ENCODE measurements around the gene FAR2.
"Not testable (repeated sequence)": the region's sequence is repeated elsewhere in the genome, so short reads cannot be mapped to it uniquely, and the experiment has no call there.

The FAR2 gene

GRCh38 chr12:29158115-29158763, 9.2 kb downstream of the FAR2 start:
- Histone ChIP-seq H3K4me1 (ENCODE audit: control insufficient read depth, insufficient read depth, low read length) (no peaks in the 10 kb centered on the region), H3K9ac (ENCODE audit: low read length) (no peak overlapping the region), H3K27me3 (ENCODE audit: control insufficient read depth, insufficient read depth, low read length) (no peaks in the 10 kb centered on the region), H3K36me3 (ENCODE audit: control insufficient read depth, insufficient read depth, low read length) (no peaks in the 10 kb centered on the region), H3K4me3 (ENCODE audit: low read length) (no peak overlapping the region), H3K9me3 (ENCODE audit: control insufficient read depth, low read length) (no peaks in the 10 kb centered on the region)

DNA sequence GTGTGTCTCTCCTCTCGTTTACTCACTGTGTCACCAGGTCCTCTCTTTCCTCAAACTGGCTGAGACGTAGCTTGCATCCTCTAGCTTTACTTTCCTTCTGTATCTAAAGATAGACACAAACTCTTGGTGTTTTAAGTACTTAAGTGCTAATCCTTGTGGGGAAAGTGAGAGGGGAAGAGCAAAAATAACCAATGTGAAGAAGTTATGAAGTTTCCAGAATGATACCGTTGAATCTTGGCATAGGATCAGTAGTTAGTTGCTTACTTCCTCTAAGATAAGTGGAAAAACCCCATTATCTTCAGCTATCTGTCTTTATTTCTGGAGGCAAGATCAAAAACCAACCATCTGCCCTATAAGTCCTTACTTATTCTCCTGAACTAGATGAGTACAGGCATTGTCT, 10.6 kb downstream of the FAR2 start:
- H3K36me3 ChIP-seq (ENCODE audit: control insufficient read depth, insufficient read depth, low read length) = no peaks in the 10 kb centered on the region
- no peak overlapping the region for H3K9ac ChIP-seq (ENCODE audit: low read length)
- peaks cover 6% of the 10 kb centered on the region for H3K4me1 ChIP-seq (ENCODE audit: control insufficient read depth, insufficient read depth, low read length)
- no peaks in the 10 kb centered on the region for H3K27me3 ChIP-seq (ENCODE audit: control insufficient read depth, insufficient read depth, low read length)
- no peaks in the 10 kb centered on the region for H3K9me3 ChIP-seq (ENCODE audit: control insufficient read depth, low read length)
- H3K4me3 ChIP-seq (ENCODE audit: low read length) = no peak overlapping the region

- Histone ChIP-seq H3K36me3 (ENCODE audit: control insufficient read depth, insufficient read depth, low read length) (no peaks in the 10 kb centered on the region), H3K9me3 (ENCODE audit: control insufficient read depth, low read length) (no peaks in the 10 kb centered on the region), H3K9ac (ENCODE audit: low read length) (no peak overlapping the region), H3K4me1 (ENCODE audit: control insufficient read depth, insufficient read depth, low read length) (peaks cover 6% of the 10 kb centered on the region), H3K27me3 (ENCODE audit: control insufficient read depth, insufficient read depth, low read length) (no peaks in the 10 kb centered on the region), H3K4me3 (ENCODE audit: low read length) (no peak overlapping the region)
Measured at GRCh38 chr12:29160230-29160629, 11.2 kb downstream of the FAR2 start.

DNA sequence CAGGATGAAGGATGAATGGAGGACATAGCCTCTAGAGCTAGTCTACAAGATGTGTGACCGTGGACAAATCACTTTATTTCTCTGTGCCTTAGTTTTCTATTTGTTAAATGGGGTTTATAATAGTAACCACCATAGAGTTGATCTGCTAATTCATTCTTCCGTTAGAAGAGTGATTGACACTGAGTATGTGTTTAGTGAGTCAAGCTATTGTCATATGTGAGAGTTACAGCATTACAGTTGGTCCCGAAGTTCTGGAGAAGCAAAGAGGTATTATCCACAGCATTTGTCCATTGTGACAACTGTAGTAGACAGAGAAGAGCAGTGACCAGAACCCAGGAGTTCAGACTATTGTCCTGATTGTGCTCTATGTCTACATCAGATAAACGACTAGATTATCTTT, 14.1 kb downstream of the FAR2 start:
- no peaks in the 10 kb centered on the region for H3K36me3 ChIP-seq (ENCODE audit: control insufficient read depth, insufficient read depth, low read length)
- H3K4me3 ChIP-seq (ENCODE audit: low read length) = no peak overlapping the region
- no peaks in the 10 kb centered on the region for H3K27me3 ChIP-seq (ENCODE audit: control insufficient read depth, insufficient read depth, low read length)
- H3K9me3 ChIP-seq (ENCODE audit: control insufficient read depth, low read length) = no peaks in the 10 kb centered on the region
- H3K9ac ChIP-seq (ENCODE audit: low read length) = no peak overlapping the region
- H3K4me1 ChIP-seq (ENCODE audit: control insufficient read depth, insufficient read depth, low read length) = peaks cover 26% of the 10 kb centered on the region

DNA sequence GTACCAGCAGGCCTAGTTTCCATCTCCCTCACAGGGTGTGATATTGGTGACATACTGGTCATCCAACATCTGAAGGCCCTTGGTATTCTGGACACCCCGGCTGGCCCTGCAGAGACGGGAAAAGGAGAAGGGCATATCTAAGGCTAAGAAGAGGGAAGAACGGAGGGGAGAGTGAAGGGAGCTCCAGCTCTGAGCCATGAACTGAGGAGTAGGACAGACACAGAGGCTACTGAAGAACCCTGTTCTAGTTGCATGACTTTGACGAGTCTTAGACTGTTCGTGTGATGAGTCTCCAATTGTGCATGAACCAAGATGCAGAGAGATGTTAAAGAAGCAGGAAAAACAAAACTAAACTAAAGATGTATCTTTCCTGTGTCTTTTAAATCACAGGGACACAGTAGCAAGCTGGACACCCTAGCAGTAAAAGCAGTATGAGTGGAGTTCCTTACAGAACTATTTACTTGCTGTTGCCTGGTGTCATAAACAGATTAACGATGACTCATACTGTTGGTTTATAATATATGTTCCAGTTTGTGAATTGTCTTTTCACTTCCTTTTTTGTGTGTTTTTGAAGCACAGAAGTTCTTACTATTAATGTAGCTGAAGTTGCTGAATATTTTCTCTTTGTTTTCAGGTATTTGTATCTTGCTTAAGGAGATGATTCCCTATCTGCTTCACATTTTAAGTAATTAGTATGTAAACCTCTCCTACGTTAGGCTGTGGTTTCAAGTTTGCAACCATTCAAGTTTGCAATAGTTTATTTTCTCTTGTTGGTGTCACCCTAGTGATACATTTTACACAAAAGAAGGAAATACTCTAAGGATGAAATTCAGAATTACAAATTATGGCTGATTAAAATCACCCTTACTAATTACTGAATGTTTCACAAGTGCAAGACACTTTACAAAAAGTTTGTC, 15.7 kb downstream of the FAR2 start:
- no peaks in the 10 kb centered on the region for H3K27me3 ChIP-seq (ENCODE audit: control insufficient read depth, insufficient read depth, low read length)
- no peak overlapping the region for H3K4me3 ChIP-seq (ENCODE audit: low read length)
- no peaks in the 10 kb centered on the region for H3K36me3 ChIP-seq (ENCODE audit: control insufficient read depth, insufficient read depth, low read length)
- peaks cover 26% of the 10 kb centered on the region for H3K4me1 ChIP-seq (ENCODE audit: control insufficient read depth, insufficient read depth, low read length)
- no peak overlapping the region for H3K9ac ChIP-seq (ENCODE audit: low read length)
- H3K9me3 ChIP-seq (ENCODE audit: control insufficient read depth, low read length) = no peaks in the 10 kb centered on the region

GRCh38 chr12:29167445-29167844, 18.4 kb downstream of the FAR2 start:
- H3K27me3 ChIP-seq (ENCODE audit: control insufficient read depth, insufficient read depth, low read length) = no peaks in the 10 kb centered on the region
- no peaks in the 10 kb centered on the region for H3K36me3 ChIP-seq (ENCODE audit: control insufficient read depth, insufficient read depth, low read length)
- H3K9me3 ChIP-seq (ENCODE audit: control insufficient read depth, low read length) = no peaks in the 10 kb centered on the region
- H3K4me3 ChIP-seq (ENCODE audit: low read length) = no peak overlapping the region
- H3K4me1 ChIP-seq (ENCODE audit: control insufficient read depth, insufficient read depth, low read length) = peaks cover 26% of the 10 kb centered on the region
- no peak overlapping the region for H3K9ac ChIP-seq (ENCODE audit: low read length)

DNA sequence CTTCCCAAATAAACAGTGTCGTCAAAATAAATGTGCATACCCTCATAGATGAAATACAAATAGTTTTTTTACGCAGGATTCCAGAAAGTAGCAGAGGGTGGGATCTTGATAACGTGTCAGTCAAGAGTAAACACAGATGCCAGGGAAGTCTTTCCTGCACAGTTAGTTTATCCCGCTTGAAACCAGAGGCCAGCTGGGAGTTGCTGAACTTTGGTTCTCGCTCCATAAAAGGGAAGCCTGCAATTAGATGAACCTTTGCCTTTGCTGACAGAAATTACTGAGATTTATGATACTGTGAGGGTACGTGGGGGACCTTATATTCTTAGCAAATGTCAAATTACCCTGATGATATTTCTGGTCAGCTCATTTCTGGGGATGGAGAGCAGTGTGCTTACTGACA, 18.9 kb downstream of the FAR2 start:
- Histone ChIP-seq H3K36me3 (ENCODE audit: control insufficient read depth, insufficient read depth, low read length) (no peaks in the 10 kb centered on the region), H3K4me3 (ENCODE audit: low read length) (no peak overlapping the region), H3K27me3 (ENCODE audit: control insufficient read depth, insufficient read depth, low read length) (no peaks in the 10 kb centered on the region), H3K4me1 (ENCODE audit: control insufficient read depth, insufficient read depth, low read length) (peaks cover 26% of the 10 kb centered on the region), H3K9me3 (ENCODE audit: control insufficient read depth, low read length) (no peaks in the 10 kb centered on the region), H3K9ac (ENCODE audit: low read length) (no peak overlapping the region)

GRCh38 chr12:29169978-29170377, 20.9 kb downstream of the FAR2 start:
- not testable (repeated sequence) for H3K27me3 ChIP-seq (ENCODE audit: control insufficient read depth, insufficient read depth, low read length); H3K36me3 ChIP-seq (ENCODE audit: control insufficient read depth, insufficient read depth, low read length); H3K9ac ChIP-seq (ENCODE audit: low read length); H3K4me3 ChIP-seq (ENCODE audit: low read length); H3K9me3 ChIP-seq (ENCODE audit: control insufficient read depth, low read length)
- peaks cover 21% of the 10 kb centered on the region for H3K4me1 ChIP-seq (ENCODE audit: control insufficient read depth, insufficient read depth, low read length)

GRCh38 chr12:29170478-29171084, 21.5 kb downstream of the FAR2 start:
- H3K4me3 ChIP-seq (ENCODE audit: low read length); H3K9ac ChIP-seq (ENCODE audit: low read length); H3K36me3 ChIP-seq (ENCODE audit: control insufficient read depth, insufficient read depth, low read length); H3K9me3 ChIP-seq (ENCODE audit: control insufficient read depth, low read length); H3K27me3 ChIP-seq (ENCODE audit: control insufficient read depth, insufficient read depth, low read length): not testable (repeated sequence)
- H3K4me1 ChIP-seq (ENCODE audit: control insufficient read depth, insufficient read depth, low read length) = peaks cover 19% of the 10 kb centered on the region

GRCh38 chr12:29171421-29172258, 22.6 kb downstream of the FAR2 start:
- Histone ChIP-seq H3K4me1 (ENCODE audit: control insufficient read depth, insufficient read depth, low read length) (peaks cover 14% of the 10 kb centered on the region), H3K9ac (ENCODE audit: low read length) (no peak overlapping the region), H3K4me3 (ENCODE audit: low read length) (no peak overlapping the region), H3K36me3 (ENCODE audit: control insufficient read depth, insufficient read depth, low read length) (no peaks in the 10 kb centered on the region), H3K27me3 (ENCODE audit: control insufficient read depth, insufficient read depth, low read length) (no peaks in the 10 kb centered on the region), H3K9me3 (ENCODE audit: control insufficient read depth, low read length) (no peaks in the 10 kb centered on the region)

DNA sequence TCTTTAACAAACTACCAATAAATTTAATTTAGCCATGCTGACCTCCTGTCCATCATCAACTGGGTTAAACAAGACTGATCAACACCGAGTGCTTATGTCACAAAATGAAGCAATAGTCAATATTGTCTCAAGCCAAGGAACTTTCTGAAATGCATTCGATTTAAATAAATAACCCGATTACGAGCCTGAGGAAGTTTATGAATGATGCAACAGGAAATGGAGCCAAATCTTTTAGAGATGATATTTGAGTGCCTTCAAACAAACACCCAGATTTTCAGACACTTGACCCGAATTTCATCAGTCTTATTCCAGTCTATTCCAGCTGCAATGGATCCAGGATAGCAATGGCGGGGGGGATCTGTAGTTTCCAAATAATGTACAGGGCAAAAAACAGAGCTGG, 27.9 kb downstream of the FAR2 start:
- H3K4me1 ChIP-seq (ENCODE audit: control insufficient read depth, insufficient read depth, low read length) = no peaks in the 10 kb centered on the region
- no peaks in the 10 kb centered on the region for H3K27me3 ChIP-seq (ENCODE audit: control insufficient read depth, insufficient read depth, low read length)
- H3K36me3 ChIP-seq (ENCODE audit: control insufficient read depth, insufficient read depth, low read length) = no peaks in the 10 kb centered on the region
- no peaks in the 10 kb centered on the region for H3K9me3 ChIP-seq (ENCODE audit: control insufficient read depth, low read length)
- no peak overlapping the region for H3K9ac ChIP-seq (ENCODE audit: low read length)
- H3K4me3 ChIP-seq (ENCODE audit: low read length) = no peak overlapping the region

All from mucosa of stomach (tissue), 1 donor.